ENCODE measurements around the gene CTXN1.
"Not testable (repeated sequence)": the region's sequence is repeated elsewhere in the genome, so short reads cannot be mapped to it uniquely, and the experiment has no call there.

The CTXN1 gene

DNA sequence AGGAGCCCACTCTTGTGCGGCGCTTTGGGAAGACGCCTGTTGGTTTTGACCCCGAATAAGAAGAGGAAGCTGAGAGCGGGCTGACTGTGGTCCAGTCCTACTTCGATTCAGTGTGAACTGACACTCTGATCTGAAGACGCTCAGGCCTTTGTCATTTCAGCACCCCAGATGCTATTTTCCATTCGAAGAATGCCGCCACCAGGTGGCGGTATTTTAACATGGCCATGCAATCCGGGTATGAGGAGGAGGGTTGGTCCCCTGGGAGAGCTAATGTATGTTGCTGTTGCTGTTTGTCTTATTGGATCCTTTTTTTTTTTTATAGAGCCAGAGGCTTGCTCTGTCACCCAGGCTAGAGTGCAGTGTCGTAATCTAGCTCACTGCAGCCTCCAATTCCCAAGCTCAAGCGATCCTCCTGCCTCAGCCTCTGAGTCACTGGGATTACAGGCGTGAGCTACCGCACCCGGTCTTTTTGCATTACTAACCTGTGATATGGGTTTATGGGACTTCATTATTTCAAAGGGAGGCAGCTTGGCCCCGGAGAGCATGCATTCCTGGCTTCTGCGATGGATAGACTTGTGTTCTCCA is 18.3 kb upstream of the CTXN1 start:
- DNase-seq = peak; percentile 91

DNA sequence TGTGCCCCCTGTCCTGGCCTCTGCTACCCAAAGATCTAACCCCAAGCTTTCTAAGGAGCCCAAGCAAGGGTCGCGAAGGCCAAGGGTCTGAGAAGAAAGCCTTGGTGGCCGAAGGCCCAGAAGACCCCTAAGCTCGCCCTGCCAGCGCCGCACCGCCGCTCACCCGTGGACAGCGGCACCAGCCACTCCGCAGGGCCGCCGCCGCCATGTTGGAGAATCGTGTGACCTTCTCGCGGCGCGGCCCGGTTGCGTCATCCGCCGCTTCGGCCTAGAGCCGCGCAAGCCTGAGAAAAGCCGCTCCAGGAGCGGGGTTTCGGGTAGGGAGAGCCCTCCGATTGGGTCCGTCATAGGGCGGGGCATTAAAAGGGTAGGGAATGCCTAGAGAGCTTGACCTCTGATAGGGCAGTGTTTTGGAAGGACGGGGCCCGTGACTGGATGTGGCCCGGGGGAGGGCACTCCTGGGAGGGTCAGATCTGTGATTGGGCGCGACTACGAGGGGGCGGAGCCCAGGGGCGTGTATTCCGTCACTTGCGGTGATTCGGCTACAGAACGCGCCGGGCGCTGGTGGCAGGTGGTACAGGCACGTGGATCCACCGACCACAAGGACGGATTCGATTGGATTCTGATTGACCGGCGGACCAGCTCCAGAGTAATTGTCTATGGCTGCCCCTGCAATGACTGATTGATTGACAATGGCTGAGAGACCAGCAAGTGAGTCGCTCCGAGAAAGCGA is 17.7 kb upstream of the CTXN1 start, which contains the start of gene TIMM44:
Gene TIMM44, minus strand, starts transcription at position 223 of the 733 bp plus-strand sequence. Its CDS starts 15 bp downstream, at position 208.
- DNase-seq = peak; percentile 99

DNA sequence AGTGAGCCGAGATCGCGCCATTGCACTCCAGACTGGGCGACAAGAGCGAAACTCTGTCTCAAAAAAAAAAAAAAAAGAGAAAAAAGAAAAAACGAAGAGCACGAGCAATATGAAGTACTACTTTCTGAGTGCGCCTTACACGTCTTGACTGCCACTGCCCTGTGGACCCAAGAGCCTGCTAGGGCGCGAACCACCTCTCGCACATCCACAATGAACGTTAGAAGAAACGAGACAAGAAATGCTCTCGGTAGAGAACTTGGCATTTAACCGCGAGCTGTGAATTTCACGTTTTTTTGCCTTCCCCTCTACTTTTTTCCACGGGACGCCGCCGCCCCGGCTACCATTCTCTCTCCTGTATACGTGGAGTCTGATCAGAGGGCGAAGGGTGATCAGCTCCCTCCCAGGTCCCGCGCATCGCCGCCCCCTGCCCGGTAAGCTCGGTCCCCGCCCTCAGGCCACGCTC is 17.1 kb upstream of the CTXN1 start:
- no peak for DNase-seq

DNA sequence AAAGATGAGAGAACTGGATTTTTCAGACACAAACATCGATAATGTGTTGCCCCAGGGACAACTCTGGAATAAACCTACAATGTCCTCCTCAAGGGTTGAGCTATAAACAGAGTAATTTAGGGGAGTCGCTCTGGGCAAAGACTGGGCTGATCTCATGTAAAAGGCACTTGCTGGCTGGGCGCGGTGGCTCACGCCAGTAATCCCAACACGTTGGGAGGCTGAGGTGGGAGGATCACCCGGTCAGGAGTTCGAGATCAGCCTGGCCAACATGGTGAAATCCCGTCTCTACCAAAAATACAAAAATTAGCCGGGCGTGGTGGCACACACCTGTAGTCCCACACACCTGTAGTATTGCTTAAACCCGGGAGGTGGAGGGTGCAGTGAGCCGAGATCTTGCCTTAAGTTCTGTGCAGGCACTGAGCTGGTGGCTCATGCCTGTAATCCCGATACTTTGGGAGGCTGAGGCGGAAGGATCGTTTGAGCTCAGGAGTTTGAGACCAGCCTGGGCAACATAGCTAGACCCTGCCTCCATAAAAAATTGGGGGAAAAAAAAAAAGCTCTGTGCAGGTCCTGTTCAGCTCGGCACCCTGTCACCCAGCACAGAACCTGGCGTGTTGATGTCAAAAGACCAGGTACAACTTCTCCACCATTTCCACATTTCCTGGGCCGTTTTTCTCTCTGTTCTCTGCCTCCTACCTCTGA is 16.1 kb upstream of the CTXN1 start:
- no peak for DNase-seq

DNA sequence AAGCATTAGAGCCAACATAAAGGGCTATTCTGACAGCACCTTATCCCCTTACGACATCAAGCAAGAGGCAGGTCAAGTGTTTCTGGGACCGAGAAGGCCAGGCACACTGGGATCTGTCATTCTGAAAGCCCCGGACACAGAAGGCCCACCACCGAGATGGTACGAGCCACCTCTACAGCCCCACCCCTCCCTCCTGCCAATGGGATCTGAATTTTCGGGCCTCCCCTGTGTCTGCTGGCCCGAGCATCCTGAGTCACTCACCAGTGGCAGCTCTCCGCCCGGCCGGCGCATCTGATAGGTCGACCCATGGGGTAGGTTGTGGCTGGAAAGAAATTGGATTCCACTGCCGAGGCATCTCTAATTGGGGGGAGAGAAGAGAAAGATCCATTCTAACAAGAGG is 14.9 kb upstream of the CTXN1 start:
- DNase-seq = no peak

DNA sequence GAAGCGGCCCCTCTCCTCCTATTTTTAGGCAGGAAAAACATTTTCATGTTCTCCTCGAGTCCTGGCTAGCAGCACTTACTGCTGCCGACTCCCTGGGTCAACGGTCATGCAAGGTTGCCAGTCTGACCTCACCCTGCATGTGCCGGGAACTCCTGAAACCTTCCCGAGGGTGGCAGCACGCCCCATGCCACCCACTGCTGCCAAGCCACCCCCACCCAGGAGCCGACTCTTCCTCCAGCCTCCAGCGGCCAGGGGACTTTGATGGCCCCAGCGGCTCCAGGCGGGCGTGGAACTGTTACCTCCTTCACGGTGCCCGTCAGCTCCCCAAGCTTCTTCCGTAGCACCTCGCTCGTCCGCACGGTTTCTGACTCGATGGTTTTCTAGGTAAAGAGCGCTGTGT is 8.8 kb upstream of the CTXN1 start:
- DNase-seq = no peak

DNA sequence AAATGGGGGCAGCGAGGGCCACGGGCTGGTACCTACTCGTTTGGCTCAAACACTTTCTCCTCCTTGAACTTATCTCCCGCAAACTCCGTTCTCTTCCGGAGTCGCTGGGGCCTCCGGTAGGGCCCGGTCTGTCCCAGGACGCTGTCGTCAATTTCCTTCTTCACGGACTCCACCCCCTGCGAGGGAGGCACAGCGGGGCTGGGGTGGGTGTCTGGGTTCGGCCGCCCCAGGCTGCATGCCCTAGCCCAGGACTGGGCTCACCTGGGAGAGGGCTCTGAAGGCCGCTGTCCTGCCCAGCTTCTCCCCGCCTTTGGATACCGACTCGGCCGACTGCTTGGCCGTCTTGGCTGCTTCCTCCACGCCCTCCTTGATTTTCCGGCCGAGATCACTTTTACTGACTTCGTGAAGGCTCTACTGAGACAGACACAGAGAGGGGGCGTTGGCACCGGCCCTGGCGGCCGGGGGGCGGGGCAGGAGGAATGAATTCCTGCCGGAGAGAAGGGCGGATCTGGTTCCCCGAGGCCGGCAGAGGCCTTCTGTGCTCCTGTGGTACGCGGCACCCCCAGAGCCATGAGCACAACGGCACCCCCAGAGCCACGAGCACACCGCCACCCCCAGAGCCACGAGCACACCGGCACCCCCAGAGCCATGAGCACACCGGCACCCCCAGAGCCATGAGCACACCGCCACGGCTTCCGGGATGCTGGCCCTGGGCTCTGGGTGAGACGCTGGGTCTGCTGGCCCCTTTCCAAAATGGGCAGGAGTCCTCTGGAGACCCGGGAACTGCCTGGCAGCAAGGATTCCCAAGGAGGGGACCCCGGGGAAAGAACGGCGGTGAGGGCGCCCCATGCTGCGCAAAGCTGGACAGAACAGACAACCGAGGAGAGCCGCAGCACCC is 8.1 kb upstream of the CTXN1 start:
- DNase-seq = no peak

DNA sequence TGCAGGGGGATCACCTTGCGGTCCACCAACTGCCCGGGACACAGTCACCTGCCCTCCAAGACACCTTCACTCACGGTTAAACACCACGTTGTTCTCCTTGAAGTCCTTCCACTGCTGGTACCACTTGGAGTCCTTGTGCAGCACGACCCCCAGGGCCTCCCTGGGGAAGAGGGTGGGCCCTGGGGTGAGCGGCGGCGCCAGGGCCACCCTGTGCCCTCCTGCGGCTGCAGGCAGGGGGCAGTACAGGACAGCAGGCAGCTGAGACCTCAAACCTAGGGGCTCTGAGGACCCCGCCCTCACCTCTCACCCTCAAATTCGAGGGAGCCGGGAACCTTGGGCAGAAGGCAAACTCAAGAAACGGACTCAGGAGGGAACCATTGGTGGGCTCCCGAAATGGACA is 7.5 kb upstream of the CTXN1 start:
- DNase-seq = no peak

DNA sequence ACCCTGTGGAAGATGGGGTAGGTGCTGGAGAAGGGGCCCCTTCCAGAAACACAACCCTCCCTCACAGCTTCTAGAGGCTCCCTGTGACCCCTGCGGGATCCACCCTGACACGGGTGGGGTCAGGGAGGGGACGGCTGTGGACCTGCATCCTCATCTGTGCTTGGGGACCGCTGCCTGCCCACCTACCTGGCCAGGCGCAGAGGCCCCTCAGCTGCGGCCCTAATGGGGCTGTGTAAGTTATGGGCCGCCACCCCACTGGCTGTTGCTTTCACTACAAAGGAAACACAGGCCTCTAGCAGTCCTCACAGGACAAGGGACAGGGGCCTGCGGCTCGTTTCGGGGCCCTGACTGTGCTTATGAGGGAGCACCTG is 7.0 kb upstream of the CTXN1 start:
- no peak for DNase-seq

DNA sequence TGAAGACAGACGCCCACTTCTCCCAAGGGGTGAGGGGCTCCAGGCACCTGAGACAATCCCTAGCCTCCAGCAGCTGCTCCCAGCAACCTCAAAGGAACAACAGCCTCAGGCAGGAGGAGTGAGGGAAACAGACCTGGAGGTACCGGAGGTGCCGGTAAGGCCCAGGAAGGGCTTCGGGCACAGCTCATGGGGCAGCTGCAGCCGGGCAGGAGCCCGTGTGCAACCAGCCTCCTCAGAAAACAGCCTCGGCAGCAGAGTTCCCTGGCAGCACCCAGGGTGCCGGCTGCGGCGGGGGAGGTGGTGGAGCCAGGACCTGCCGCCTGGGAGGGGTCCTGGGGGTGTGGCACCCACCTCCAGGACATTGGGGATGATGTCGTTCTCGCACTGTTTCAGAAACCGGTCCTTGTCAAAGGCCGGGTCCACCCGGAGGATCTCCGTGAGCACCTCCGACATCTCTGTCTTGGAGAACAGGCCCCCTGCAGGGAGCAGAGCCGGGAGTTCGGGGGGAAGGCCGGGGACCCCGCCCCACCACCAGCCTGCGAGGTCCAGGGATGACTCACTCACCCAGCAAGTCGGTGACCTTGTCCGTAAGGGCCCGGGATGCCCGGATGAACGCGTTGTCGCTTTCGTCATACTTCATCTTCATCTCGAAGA is 6.5 kb upstream of the CTXN1 start:
- DNase-seq = no peak

DNA sequence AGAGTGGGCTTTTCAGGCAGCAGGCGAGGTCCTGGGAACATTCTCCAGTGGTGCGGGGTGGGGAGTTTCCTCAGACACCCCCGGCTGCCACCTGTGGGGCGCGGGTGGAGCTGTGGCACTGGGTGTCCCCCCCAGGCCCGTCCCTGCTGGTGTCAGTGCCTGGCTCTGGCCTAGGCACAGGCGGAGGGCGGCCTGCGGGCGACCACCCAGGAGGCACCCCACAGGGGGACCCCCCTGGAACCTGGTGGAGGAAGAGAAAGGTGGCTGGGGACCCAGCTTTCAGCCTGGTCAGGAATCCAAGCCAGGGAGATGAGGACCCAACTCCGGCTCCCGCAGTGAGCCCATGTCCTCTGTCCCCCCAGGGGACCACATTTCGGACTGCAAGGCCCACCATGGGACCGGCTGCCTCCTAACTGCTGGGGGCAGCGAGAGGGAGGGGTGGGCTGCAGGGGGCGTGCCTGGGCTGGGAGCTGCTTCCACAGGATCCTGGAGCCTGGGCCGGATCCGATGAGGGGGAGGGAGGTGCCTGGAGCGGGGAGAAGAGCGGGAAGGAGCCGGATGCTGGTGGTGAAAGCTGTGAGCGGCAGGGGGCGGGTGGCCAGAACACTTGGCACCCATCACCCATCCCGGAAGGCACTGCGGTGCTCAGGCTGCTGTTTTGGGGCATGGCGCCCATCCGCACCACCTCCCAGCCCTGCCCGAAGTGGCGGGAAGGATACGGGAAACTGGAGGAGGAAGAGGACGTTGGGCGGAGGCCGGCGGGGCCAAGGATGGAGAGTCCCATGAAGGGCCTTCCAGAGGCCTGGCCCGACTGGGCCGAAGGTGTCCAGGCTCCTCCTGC is 5.5 kb upstream of the CTXN1 start:
- no peak for DNase-seq

DNA sequence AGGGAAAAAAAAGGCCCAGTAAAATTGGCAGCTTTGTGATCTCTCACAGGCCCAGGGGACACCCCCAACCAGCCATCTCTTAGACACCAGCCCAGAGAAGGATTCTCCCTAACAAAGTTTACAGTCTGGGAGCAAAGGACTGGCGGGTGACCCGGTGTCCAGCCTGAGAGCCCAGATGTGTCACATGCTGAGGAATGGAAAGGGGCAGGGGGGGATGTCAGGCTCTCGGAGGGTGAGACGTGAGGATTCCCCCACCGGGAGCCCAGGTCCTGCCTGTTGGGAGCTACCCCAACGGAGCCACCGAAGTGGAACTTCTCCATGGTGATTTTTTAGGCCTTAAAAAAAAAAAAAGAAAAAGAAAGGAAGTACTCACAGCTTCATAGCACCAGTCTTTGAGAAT is 4.8 kb upstream of the CTXN1 start:
- no peak for DNase-seq

DNA sequence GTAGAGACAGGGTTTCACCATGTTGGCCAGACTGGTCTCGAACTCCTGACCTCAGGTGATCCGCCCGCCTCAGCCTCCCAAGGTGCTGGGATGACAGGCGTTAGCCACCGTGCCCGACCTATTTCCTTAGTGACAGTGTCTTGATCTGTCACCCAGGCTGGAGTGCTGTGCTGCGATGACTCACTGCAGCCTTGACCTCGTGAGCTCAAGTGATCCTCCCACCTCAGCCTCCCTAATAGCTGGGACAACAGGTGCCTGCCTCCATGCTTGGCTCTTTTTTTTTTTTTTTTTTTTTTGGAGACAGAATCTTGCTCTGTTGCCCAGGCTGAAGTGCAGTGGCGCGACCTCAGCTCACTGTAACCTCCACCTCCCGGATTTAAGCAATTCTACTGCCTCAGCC is 4.1 kb upstream of the CTXN1 start:
- not testable (repeated sequence) for DNase-seq

DNA sequence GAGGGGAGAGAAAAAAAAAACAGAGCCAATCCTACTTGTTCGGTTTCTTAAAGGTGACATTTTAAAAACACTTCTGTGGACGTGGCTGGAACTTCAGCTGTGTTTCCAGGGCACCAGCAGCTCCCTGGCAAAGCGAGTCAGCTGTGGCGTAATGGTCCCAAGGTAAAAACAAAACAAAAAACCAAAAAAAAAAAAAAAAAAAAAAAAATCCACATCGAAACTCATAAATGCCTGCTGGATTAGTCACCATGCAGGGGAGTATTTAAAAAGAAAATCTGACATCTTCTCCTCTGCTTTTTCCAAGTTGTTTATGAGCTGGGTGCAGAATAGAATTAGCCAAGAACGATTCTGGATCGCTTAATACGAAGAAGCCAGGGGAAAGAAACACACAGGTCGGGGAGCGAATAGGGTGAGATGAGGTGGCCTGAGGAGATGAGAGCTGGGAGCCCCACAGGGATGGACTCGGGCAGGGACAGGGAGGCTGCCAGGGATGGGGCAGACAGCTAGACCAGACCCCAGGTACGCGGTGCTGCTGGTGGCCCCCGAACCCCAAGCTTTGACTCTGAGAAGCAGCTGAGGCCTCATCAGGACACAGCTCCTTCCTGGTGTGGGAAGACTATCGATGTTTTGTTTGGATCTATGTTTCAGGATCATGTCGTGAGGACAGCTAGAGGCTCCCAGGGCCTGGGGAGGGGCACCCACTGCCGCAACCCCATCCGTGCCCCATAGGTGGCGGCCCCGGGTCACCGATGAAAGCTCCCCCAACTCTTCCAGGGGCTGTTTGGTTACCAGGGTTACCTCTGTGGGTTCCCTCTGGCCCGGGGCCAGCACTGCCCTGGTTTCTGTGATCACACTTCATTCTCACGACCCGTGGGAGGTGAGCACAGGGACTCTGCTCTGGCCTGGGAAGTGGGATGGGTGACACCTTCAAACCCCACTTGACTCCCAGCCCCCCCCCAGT is 3.1 kb upstream of the CTXN1 start:
- DNase-seq = peak; percentile 70

DNA sequence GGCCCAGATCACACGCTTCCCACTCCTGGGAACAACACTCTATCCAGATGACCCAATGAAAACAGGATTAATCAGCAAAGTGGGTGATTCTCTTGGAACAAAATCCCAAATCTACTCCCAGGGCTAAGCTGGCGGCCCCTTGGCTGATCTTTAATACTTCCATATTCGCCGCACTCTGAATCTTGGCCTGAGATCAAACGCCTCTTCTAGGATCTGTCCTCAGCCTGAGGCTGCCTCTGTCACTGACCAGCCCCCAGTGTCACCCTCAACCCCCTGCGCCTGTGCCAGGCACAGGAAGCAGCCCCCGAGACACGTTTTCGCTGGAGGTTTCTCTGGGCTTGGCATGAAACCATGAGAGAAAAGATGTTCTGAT is 2.4 kb upstream of the CTXN1 start:
- DNase-seq = no peak

DNA sequence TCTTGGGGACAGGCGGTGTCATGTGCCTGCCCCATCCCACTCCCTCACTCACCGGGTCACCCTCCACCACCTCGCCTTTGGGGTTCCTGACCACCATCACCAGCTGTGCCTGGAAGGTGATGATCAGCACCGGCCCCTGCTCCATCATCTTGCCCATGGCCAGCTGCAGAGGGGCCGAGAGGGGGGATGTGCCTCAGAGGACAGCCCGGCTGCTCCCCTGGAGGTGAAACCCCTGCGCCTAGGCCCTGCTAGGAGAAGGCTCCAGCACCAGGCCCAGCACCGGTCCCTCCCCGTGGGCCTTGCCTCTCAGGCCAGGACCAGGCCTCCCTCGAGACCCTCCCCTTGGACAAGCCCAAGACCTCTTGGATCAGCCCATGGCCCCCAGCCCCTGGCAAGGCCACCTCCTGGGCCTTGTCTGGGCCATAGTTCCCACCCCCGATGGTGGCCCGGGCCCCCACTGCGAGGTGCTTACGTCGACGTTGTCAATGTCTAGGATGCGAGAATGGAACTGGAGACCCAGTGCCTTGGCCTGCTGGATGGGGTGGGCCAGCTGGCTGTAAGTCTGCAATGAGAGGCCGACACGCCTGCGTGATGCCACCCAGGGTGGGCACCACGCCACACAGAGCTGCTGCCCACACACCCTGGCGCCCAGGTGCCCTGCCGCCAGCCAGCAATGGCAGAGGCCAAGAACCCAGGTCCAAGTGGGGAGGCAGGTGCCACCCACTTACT is 1.8 kb upstream of the CTXN1 start:
- no peak for DNase-seq

DNA sequence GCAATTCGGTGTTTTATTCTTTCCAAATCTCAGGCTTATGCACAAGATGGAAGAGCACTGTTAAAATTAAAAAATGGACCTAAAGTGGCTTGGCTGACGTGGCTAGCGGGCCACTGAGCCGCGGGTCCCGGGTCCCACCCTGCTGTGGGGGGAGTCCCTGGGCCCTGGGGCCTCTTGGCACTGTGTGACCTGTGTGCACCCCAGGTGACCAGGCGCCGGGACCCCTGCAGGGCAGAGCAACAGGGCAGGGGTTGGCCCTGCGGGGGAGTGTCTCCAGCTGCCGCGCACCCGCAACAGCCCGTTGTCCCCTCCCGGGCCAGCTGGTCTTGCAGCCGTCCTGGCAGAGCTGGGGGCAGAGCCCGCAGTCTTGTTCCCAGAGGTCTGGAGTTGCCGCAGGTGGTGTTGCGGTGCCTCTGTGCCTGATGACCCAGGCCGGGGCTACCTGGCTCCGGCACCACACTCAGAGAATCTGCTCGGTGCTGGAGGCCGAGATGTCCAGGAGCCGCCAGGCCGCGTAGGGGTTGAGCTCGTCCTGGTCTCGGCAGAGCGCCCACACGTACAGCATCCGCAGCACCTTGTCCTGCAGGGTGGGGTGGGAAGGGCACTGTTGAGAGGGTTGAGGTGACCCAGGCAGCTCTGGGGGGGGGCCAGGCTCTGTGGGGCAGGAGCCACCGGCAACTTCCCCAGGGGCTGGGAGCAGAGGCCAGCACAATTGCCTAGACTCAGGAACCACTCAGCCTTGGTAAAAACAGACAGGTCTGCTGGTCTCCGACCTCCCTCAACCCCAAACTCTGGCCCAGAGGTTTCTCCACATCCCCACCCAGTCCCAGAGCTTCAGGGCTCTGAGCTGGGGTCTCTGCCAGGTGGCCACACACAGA is 1.0 kb upstream of the CTXN1 start:
- no peak for DNase-seq

DNA sequence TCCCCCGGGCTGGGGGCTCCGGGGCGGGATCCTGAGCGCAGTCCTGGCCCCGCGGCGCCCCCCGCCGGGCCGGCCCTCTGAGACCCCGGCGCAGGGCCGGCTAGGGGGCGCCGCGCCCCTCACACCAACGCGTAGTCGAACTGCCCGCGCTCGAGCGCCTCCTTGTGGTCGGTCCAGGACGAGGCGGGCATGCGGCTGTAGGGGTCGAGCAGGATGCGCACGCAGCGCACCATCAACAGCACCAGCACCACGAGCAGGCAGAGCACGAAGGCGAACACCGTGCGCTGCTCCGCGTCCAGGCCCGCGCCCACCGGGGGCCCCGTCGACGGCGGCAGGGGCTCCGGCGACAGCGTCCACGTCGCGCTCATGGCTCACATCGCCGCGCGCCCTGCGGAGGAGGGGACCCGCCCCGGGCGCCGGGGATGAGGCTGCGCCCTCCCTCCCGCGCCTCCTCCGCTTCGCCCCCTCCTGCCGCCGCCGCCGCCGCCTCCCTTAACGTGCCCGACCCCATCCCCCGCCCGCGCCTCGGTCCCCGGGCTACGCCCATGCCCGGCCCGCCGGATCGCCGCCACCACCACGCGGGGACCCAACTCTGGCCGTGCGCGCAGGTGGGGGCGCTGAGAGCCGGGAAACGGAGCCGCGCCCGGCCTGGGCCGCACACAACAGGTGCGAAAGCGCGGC is 624 bp downstream of the CTXN1 start:
- DNase-seq = peak; percentile 86
